HCT116 (cell line): ENCODE data around the gene SCG3. TPM values are rescaled to one million over a fixed set of nuclear protein-coding genes. Genes with fewer than 3 reads are reported as not detected.

Experiments used
- ATAC-seq: fragments of 200-7000 bp; cut with Tn5 transposase; 2 replicates; pipeline ENCODE4 v1.9.1; 2020; ENCODE audit warnings: mild to moderate bottlenecking, moderate library complexity
- BruUV-seq: library from RNA; stranded (reverse); fragments of 400-500 nt; replicated peaks from 2 replicates; lab custom pipeline; 2021; lab: Mats Ljungman, UMichigan
- CTCF ChIA-PET: fragments of 300-600 bp; sonication (Branson Sonifier 250); formaldehyde crosslinking; loops from one replicate; lab custom pipeline; 2021; ENCODE audit warnings: antibody characterized with exemption; lab: Charles Lee
- POLR2A ChIA-PET: fragments of 300-600, 350-600 bp; sonication (Branson Sonifier 250); formaldehyde crosslinking; loops from one replicate; lab custom pipeline; 2021; ENCODE audit warnings: antibody characterized with exemption; lab: Charles Lee
- RAD21 ChIA-PET, 2 experiments: fragments of 300-600 bp; sonication (Branson Sonifier 250); formaldehyde crosslinking; loops; one replicate each; lab custom pipeline; 2023; ENCODE audit warnings: low total read pairs in 2 of 2; ENCODE audit not compliant: uncharacterized antibody in 2 of 2, unreplicated experiment in 2 of 2, low non-redundant PET in 1 of 2; lab: Charles Lee
- DNase-seq: peaks from one replicate; pipeline ENCODE4 v3.0.0-alpha.2; 2010; ENCODE audit warnings: low read depth, low spot score
- H2AFZ ChIP-seq: fragments of 200-600 bp; shearing (Covaris generic), sonication (generic); 2 replicates; pipeline ENCODE4 v1.6.1; 2017; ENCODE audit warnings: low read depth, mixed run types, mixed read lengths, antibody characterized with exemption, low read length; ENCODE audit not compliant: poor library complexity, severe bottlenecking
- H3K27ac ChIP-seq: 2 replicates; pipeline ENCODE4 v1.5.1; 2012; ENCODE audit warnings: low read depth, low read length
- H3K27me3 ChIP-seq: fragments of 200-600 bp; sonication (generic); 2 replicates; pipeline ENCODE4 v1.6.1; 2016; ENCODE audit warnings: mixed run types, low read length, mixed read lengths; ENCODE audit not compliant: insufficient read depth
- H3K36me3 ChIP-seq, 2 experiments: fragments of 200-500 bp in 1 of 2; fragments of 200-600 bp in 1 of 2; sonication (Bioruptor generic) in 1 of 2; sonication (generic) in 1 of 2; 2 replicates each; pipeline versions ENCODE4 v1.5.1 to v1.6.1; 2014 to 2016; ENCODE audit warnings: low read length in 2 of 2, inconsistent platforms in 1 of 2, mixed read lengths in 1 of 2, mixed run types in 1 of 2; ENCODE audit not compliant: insufficient read depth in 2 of 2, control insufficient read depth in 1 of 2
- H3K4me1 ChIP-seq, 2 experiments: fragments of 200-600 bp in 1 of 2; sonication (generic) in 1 of 2; 2 replicates each; pipeline versions ENCODE4 v1.5.1 to v1.6.1; 2012 to 2017; ENCODE audit warnings: low read length in 2 of 2, inconsistent platforms in 1 of 2, mild to moderate bottlenecking in 1 of 2, mixed read lengths in 1 of 2, mixed run types in 1 of 2, moderate library complexity in 1 of 2; ENCODE audit not compliant: insufficient read depth in 2 of 2, control insufficient read depth in 1 of 2
- H3K4me2 ChIP-seq: fragments of 200-600 bp; sonication (generic); 2 replicates; pipeline ENCODE4 v1.6.1; 2017; ENCODE audit warnings: mixed run types, low read length, mixed read lengths
- H3K4me3 ChIP-seq, 2 experiments: fragments of 200-600 bp in 1 of 2; sonication (generic) in 1 of 2; replicated peaks in 1 of 2; 2 replicates each; pipeline ENCODE4 v1.5.1; 2011 to 2016; ENCODE audit warnings: low read length in 2 of 2, control low read depth in 1 of 2, low read depth in 1 of 2, mild to moderate bottlenecking in 1 of 2, mixed read lengths in 1 of 2, mixed run types in 1 of 2
- H3K79me2 ChIP-seq: fragments of 200-600 bp; sonication (generic); 2 replicates; pipeline ENCODE4 v1.6.1; 2017; ENCODE audit warnings: mild to moderate bottlenecking, mixed run types, low read length, moderate library complexity, mixed read lengths; ENCODE audit not compliant: insufficient read depth
- H3K9ac ChIP-seq: fragments of 200-600 bp; sonication (generic); 2 replicates; pipeline ENCODE4 v1.6.1; 2016; ENCODE audit warnings: low read length, mixed read lengths
- H3K9me2 ChIP-seq: fragments of 200-600 bp; sonication (generic), shearing (Covaris generic); 2 replicates; pipeline ENCODE4 v1.6.1; 2017; ENCODE audit warnings: mixed run types, mild to moderate bottlenecking, moderate library complexity; ENCODE audit not compliant: insufficient read depth
- H3K9me3 ChIP-seq, 2 experiments: fragments of 200-500 bp in 1 of 2; fragments of 200-600 bp in 1 of 2; sonication (Bioruptor generic) in 1 of 2; sonication (generic) in 1 of 2; 2 replicates each; pipeline ENCODE4 v1.6.1; 2014 to 2017; ENCODE audit warnings: low read length in 2 of 2, mixed read lengths in 2 of 2, inconsistent platforms in 1 of 2, low read depth in 1 of 2, mild to moderate bottlenecking in 1 of 2, mixed run types in 1 of 2, moderate library complexity in 1 of 2; ENCODE audit not compliant: control insufficient read depth in 1 of 2, insufficient read depth in 1 of 2
- H4K20me1 ChIP-seq: fragments of 200-600 bp; sonication (generic), shearing (Covaris generic); 2 replicates; pipeline ENCODE4 v1.6.1; 2017; ENCODE audit warnings: mixed run types, mild to moderate bottlenecking, moderate library complexity; ENCODE audit not compliant: insufficient read depth
- CEBPB ChIP-seq: IDR thresholded peaks from 2 replicates; pipeline ENCODE4 v1.6.1; 2012; ENCODE audit warnings: low read depth
- CTCF ChIP-seq, 3 experiments: fragments of 200-600 bp in 1 of 3; sonication (generic) in 1 of 3; IDR thresholded peaks in 2 of 3; conservative IDR thresholded peaks in 1 of 3; 2 replicates each; pipeline ENCODE4 v1.5.1; 2012 to 2017; ENCODE audit warnings: low read depth in 2 of 3, low read length in 2 of 3, antibody characterized with exemption in 1 of 3, borderline replicate concordance in 1 of 3, control low read depth in 1 of 3, mild to moderate bottlenecking in 1 of 3, mixed read lengths in 1 of 3, mixed run types in 1 of 3, moderate library complexity in 1 of 3; ENCODE audit not compliant: insufficient read depth in 1 of 3
- EGR1 ChIP-seq: IDR thresholded peaks from 2 replicates; pipeline ENCODE4 v1.6.1; 2012; ENCODE audit warnings: low read depth
- EZH2 ChIP-seq: fragments of 200-600 bp; sonication (generic); IDR thresholded peaks from 2 replicates; pipeline ENCODE4 v1.6.1; 2017; ENCODE audit warnings: antibody characterized with exemption, mixed run types
- POLR2A ChIP-seq: IDR thresholded peaks from 2 replicates; pipeline ENCODE4 v1.7.0; 2011; ENCODE audit warnings: borderline replicate concordance; ENCODE audit not compliant: insufficient read depth, insufficient read length; ENCODE audit errors: extremely low read depth
- ZBTB33 ChIP-seq: IDR thresholded peaks from 2 replicates; pipeline ENCODE4 v1.6.1; 2011; ENCODE audit warnings: mild to moderate bottlenecking, low read length, moderate library complexity; ENCODE audit not compliant: insufficient replicate concordance; ENCODE audit errors: extremely low read depth
- intact Hi-C: fragments of 100-400 bp; cut with micrococcal nuclease; formaldehyde crosslinking; loops from 2 replicates; pipeline ENCODE4 v1.10.0; 2022
- total RNA-seq: library from RNA; stranded (reverse); gene quantifications from one replicate; pipeline ENCODE4 v1.2.1, GENCODE V29; 2021; ENCODE audit not compliant: unreplicated experiment

Gene SCG3
- total RNA-seq, 1 experiment from 2014 or later: not detected

GRCh38 chr15:51718746-51719145, 37.4 kb downstream of the SCG3 start:
- H3K27me3 ChIP-seq: no peaks in the 10 kb centered on the region
- no peak for ATAC-seq
- no TSS peak for BruUV-seq
- H3K9ac ChIP-seq: no peak overlapping the region
- CTCF ChIA-PET: no interaction called here
- H3K4me2 ChIP-seq: no peak overlapping the region
- no peak overlapping the region for H3K4me3 ChIP-seq
- no peaks in the 10 kb centered on the region for H3K4me1 ChIP-seq
- TF ChIP-seq ZBTB33 (no peak), POLR2A (no peak), EZH2 (no peak), EGR1 (no peak), CEBPB (no peak), CTCF (IDR thresholded peaks at IDR 0.05 in 2 of 3, conservative IDR thresholded peaks at IDR 0.05 in 1 of 3; ENCODE audit: borderline replicate concordance in 1 of 3, insufficient read depth in 1 of 3, low read depth in 2 of 3, low read length in 2 of 3) (no peak)
- TF ChIP-seq, all 23 proteins: peak for 0
- no peak overlapping the region for H2AFZ ChIP-seq
- no peak overlapping the region for H3K27ac ChIP-seq
- POLR2A ChIA-PET: no interaction called here
- intact Hi-C loops: no loop called here
- no peaks in the 10 kb centered on the region for H3K9me3 ChIP-seq
- H3K79me2 ChIP-seq: no peaks in the 10 kb centered on the region
- RAD21 ChIA-PET: no interaction called here
- H4K20me1 ChIP-seq: no peaks in the 10 kb centered on the region
- 0 out of 4 replicates have a peak, but pooled peaks cover 0 to 2% of the 10 kb centered on the region in 2 experiments for H3K36me3 ChIP-seq
- no peaks in the 10 kb centered on the region for H3K9me2 ChIP-seq
- DNase-seq: no peak
